HCEC 1CT (cell line): ENCODE data around the gene ADSS1.

Experiments
- DNase-seq: peaks from one replicate; pipeline ENCODE4 v3.0.0-alpha.2; 2017

The ADSS1 gene

GRCh38 chr14:104700225-104700651 lies 23.8 kb upstream of the ADSS1 start:
- no peak for DNase-seq

GRCh38 chr14:104700747-104701217 lies 23.2 kb upstream of the ADSS1 start:
- DNase-seq, result no peak

- no peak for DNase-seq
These were observed 22.5 kb upstream of the ADSS1 start for GRCh38 chr14:104701383-104702076.

DNA sequence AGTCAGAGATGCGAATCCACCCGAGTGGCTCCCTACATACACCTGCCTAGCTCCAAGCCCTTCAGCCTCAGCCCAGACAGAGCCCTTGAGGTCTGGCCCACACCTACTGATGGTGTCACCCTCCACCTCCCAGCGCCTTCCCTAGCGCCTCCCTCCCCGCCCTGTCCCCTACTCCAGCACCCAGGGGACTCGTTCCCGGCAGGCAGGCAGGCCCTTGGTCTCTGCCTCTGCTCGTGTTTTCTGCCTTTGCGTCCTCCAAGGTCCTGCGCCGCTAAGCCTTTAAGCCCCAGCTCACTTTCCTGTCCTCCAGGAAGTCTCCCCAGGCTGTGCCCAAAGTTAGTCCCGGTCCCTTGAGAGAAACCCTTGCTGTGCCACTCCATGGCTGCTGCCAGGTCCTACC lies 21.9 kb upstream of the ADSS1 start:
- no peak for DNase-seq

DNA sequence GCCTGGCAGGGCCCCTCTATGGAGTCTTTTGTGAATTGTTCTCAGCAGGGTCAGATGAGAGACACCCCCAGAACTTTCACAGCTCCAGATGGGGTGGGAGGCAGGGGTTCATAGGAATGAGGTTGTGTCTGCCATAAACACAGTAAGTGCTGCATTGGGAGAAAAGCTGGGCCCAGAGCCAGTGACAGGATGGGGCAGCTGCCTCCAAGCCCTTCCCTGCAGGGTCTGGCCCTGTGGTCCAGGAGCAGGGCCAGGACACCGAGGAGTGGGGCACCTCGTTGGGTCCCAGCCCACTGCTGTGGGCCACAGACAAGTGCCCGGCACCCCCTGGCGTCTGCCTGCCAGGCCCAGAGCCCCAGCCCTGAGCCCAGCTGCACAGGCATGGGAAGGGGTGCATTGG lies 21.4 kb upstream of the ADSS1 start:
- DNase-seq, result no peak

GRCh38 chr14:104703269-104703668 lies 20.8 kb upstream of the ADSS1 start:
- DNase-seq, result no peak

- DNase-seq, result no peak
These were observed 19.8 kb upstream of the ADSS1 start for GRCh38 chr14:104704252-104704651.

- no peak for DNase-seq
These were observed 18.5 kb upstream of the ADSS1 start for GRCh38 chr14:104705340-104706047.

DNA sequence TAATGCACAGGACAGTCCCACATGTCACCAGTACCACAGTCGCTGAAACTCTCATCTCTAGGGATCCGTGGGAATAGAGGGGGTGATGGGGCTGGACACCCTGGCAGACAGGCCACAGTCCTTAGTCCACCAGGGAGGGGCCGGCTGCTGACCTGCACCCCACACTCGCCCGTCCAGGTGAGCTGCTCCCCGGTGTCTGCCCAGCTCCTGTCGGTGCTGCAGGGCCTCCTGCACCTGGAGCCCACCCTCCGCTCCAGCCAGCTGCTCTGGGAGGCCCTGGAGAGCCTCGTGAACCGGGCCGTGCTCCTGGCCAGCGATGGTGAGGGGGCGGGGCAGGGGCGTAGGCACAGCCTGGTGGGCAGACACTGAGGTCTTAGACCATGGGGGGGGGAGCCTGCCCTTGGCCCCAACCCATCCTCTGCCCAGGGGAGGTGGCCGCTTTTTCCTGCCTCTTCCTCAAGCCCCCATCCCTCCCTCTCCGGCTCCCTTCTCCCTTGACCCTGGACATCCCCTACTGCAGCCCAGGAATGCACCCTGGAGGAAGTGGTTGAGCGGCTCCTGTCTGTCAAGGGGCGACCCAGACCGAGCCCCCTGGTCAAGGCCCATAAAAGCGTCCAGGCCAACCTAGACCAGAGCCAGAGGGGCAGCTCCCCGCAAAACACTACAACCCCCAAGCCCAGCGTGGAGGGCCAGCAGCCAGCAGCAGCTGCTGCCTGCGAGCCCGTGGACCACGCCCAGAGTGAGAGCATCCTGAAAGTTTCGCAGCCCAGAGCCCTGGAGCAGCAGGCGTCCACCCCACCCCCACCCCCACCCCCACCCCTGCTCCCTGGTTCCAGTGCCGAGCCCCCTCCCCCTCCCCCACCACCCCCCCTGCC lies 17.1 kb upstream of the ADSS1 start:
- DNase-seq, result no peak

- no peak for DNase-seq
These were observed 16.1 kb upstream of the ADSS1 start for GRCh38 chr14:104707608-104708595.

DNA sequence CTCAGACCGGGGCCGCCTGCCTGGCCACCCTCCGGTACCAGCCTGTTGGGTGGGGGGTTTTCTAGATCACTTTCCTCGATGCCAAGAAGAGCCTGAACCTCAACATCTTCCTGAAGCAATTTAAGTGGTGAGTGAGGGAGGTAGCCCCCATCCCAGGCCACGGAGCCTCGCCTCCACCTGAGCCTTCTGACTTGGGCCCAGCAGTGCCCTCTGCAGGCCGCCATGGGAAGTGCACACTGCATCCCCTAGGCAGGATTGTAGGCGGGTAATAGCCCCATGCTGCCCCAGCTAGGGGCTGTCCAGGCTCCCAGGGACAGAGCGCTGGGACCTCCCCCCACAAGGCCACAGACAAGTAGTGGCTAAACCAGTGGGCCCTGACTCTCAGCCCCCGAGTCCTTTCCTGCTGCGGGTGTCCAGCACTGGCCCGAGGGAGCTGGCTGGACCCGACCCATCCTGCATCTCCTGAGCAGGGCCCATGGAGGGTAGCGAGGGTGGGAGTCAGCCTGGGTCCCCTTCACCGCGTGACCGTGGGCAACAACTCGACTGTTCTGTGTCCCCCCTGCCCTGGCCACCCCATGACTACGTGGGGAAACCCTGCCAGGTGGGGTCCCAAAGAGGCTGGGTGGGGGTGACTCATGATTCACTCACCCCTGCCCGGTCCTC lies 15.3 kb upstream of the ADSS1 start:
- DNase-seq, result peak; percentile 38

DNA sequence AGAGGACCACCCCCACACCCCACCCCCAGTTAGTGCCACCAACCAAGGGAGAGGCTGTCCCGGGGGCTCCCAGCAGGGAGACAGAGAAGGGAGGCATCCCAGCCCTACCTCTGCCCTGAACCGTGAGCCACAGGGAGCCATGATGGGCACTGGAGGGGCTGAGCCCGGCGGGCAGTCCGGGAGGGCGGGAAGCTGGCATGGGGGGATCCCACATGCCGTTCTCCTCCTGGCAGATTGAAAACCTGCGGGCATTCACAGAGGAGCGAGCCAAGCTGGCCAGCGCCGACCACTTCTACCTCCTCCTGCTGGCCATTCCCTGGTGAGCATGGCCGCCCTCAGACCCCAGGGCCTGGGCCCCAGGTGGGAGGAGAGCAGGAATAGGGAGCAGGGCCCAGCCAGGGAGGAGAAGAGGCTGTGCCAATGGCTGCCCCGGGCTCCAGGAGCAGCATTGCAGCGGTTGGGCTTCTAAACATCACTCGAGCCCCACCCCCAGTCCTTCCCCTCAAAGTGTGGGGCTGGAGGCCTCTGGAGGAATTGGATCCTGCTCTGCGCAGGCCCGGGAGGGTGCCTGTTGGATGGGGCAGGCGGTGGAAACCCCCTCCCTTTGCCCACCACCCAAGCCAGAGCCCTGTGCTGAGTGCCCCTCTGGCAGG lies 14.5 kb upstream of the ADSS1 start:
- no peak for DNase-seq

DNA sequence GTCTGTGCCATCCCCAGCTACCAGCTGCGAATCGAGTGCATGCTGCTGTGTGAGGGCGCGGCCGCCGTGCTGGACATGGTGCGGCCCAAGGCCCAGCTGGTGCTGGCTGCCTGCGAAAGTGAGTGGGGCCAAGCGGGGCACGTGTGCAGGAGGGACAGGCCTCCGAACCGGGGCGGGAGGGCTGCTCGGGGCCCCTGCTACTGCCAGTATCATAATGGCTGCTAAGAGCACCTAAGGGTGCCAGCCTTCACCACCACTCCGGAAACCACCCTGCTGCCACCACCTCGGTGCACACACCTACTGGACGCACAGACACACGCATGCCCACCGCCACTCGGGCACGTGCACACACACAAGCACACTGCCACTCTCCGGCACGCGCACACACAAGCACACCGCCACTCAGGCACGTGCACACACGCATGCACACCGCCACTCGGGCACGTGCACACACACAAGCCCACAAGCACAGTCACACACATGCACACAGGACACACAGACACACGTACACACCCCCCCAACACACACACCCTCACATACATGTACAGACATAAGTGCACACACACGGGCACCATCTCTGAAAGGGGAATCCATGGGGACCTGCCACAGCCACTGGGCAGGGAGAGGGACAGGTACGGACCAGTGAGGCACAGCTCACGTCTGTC lies 13.8 kb upstream of the ADSS1 start:
- DNase-seq, result no peak

- DNase-seq, result no peak
These were observed 10.9 kb upstream of the ADSS1 start for GRCh38 chr14:104712881-104713734.

- no peak for DNase-seq
These were observed 10.0 kb upstream of the ADSS1 start for GRCh38 chr14:104714066-104714465.

GRCh38 chr14:104714681-104715080 lies 9.3 kb upstream of the ADSS1 start:
- no peak for DNase-seq

GRCh38 chr14:104715416-104715815 lies 8.6 kb upstream of the ADSS1 start:
- DNase-seq, result no peak

- no peak for DNase-seq
These were observed 8.2 kb upstream of the ADSS1 start for GRCh38 chr14:104715871-104716270.

GRCh38 chr14:104717137-104717536 lies 6.9 kb upstream of the ADSS1 start:
- DNase-seq, result no peak

- DNase-seq, result no peak
These were observed 6.4 kb upstream of the ADSS1 start for GRCh38 chr14:104717646-104718045.
